ENCODE results near the gene TOMM40.

TOMM40 gene

DNA sequence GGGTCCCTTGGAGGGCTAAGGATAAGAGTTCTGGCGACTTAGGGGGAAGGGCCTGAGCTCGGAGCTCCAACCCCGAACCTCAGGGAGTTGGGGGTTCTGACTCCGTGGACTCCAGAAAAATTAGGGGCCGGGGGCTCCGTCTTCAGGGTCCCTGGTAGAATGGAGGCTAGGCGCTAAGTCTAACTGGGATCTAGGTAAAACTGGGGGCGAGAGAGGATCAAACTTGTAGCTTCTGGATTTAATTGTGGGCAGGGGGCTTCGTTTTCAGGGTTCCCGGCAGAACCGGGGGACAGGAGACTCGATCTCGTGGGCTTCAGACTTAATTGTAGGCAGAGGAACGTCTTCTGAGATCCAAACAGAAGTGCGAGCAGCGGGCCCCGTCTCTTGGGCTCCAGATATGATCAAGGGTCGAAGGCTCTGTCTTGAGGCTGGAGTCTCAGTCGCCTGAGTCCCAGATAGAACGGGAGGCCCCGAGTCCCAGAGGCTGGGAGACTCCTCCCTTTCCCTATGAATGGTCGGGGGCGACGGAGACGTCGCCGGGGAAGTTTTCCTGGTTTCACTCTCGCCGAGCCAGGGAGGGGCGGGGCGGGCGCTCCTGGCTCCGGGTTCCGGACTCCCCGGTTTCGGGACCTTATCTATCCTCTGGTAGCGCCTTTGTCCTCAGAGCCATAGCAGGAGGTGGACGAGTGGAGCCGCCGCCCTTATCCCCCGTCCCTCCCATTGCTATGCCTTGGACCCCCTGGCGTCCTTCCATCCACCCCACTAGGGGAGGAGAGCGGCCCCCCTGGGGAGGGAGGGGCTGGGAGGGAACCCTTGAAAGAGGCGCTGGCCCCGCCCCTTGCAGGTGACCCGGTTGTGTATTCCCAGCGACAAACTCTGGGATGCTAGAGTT, 43.7 kb upstream of the TOMM40 start:
- TF ChIP-seq FOXP2 (optimal IDR thresholded peaks at IDR 0.05; ENCODE audit: borderline replicate concordance, extremely low read depth, extremely low read length, insufficient read depth) (peak; percentile 7), REST (IDR thresholded peaks at IDR 0.05; ENCODE audit: insufficient read depth in 1 of 2, low read depth in 2 of 2, low read length in 2 of 2) (no peak)

GRCh38 chr19:44848036-44848811, 42.8 kb upstream of the TOMM40 start:
- TF ChIP-seq TAF1 (IDR thresholded peaks at IDR 0.05; ENCODE audit: borderline replicate concordance, insufficient read depth, low read length): no peak
- no peak for TF ChIP-seq FOXP2 (optimal IDR thresholded peaks at IDR 0.05; ENCODE audit: borderline replicate concordance, extremely low read depth, extremely low read length, insufficient read depth)
- peak in 1 of 2 experiments; percentile 18; a peak in 1 of 4 replicates for TF ChIP-seq REST (IDR thresholded peaks at IDR 0.05; ENCODE audit: insufficient read depth in 1 of 2, low read depth in 2 of 2, low read length in 2 of 2)
- TF ChIP-seq SIN3A (IDR thresholded peaks at IDR 0.05; ENCODE audit: borderline replicate concordance, insufficient read depth, low read length): 0 out of 2 replicates have a peak, but pooled peaks have one; percentile 11

DNA sequence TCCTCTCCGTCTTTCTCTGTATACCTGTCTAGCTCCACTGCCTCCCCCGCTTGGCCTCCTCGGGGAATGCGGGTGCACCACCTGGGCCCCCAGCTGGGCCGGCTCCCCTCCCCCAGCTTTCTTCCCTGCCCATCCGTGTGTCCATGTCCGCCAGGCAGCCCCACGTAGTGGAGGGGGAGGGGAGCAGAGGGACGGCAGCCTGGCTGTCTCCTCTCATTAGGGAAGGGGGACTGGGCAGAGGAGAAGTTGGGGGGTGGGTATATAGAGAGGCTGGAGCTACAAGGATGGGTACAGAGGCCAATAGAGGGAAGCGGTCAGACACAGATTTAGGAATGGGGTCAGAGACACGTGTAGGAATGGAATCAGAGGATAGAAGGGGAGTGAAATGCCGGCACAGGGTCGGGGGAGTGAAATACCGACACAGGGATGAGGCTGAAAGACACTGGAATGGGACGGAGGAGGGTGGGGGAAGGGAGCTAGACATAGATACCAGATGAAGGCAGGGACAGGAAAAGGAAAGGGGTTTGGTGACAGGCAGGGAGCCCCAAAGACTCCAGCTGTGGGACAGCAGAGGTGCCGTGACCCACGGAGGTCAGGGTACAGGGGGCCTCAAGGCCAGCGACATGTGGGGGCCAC, 42.1 kb upstream of the TOMM40 start:
- no peak for TF ChIP-seq TAF1 (IDR thresholded peaks at IDR 0.05; ENCODE audit: borderline replicate concordance, insufficient read depth, low read length)
- TF ChIP-seq FOXP2 (optimal IDR thresholded peaks at IDR 0.05; ENCODE audit: borderline replicate concordance, extremely low read depth, extremely low read length, insufficient read depth): peak; percentile 6
- TF ChIP-seq POLR2AphosphoS5 (IDR thresholded peaks at IDR 0.05; ENCODE audit: low read depth, low read length): no peak; the same call in 1 of the 2 replicates
- no peak for TF ChIP-seq SIN3A (IDR thresholded peaks at IDR 0.05; ENCODE audit: borderline replicate concordance, insufficient read depth, low read length)

GRCh38 chr19:44850641-44851109, 40.4 kb upstream of the TOMM40 start:
- TF ChIP-seq POLR2AphosphoS5 (IDR thresholded peaks at IDR 0.05; ENCODE audit: low read depth, low read length): no peak
- 0 out of 2 replicates have a peak, but pooled peaks have one; percentile 15 for TF ChIP-seq SIN3A (IDR thresholded peaks at IDR 0.05; ENCODE audit: borderline replicate concordance, insufficient read depth, low read length)

GRCh38 chr19:44851427-44851826, 39.6 kb upstream of the TOMM40 start:
- TF ChIP-seq REST (IDR thresholded peaks at IDR 0.05; ENCODE audit: insufficient read depth in 1 of 2, low read depth in 2 of 2, low read length in 2 of 2) (no peak), SIN3A (IDR thresholded peaks at IDR 0.05; ENCODE audit: borderline replicate concordance, insufficient read depth, low read length) (no peak), POLR2AphosphoS5 (IDR thresholded peaks at IDR 0.05; ENCODE audit: low read depth, low read length) (no peak), TAF1 (IDR thresholded peaks at IDR 0.05; ENCODE audit: borderline replicate concordance, insufficient read depth, low read length) (no peak), FOXP2 (optimal IDR thresholded peaks at IDR 0.05; ENCODE audit: borderline replicate concordance, extremely low read depth, extremely low read length, insufficient read depth) (no peak)
